WTC11 (cell line): ENCODE measurements around the gene XAB2.

Experiments
- ZNF281 ChIP-seq: sonication (generic); formaldehyde crosslinking; IDR thresholded peaks from 2 replicates; pipeline ENCODE4 v1.8.0; 2023; ENCODE audit warnings: mild to moderate bottlenecking, missing genetic modification reagents
- TF ChIP-seq, protein P1 (sequence below): fragments of 200-600 bp; IDR thresholded peaks from 2 replicates; pipeline ENCODE4 v1.8.0; 2022; ENCODE audit warnings: antibody characterized with exemption

DNA sequence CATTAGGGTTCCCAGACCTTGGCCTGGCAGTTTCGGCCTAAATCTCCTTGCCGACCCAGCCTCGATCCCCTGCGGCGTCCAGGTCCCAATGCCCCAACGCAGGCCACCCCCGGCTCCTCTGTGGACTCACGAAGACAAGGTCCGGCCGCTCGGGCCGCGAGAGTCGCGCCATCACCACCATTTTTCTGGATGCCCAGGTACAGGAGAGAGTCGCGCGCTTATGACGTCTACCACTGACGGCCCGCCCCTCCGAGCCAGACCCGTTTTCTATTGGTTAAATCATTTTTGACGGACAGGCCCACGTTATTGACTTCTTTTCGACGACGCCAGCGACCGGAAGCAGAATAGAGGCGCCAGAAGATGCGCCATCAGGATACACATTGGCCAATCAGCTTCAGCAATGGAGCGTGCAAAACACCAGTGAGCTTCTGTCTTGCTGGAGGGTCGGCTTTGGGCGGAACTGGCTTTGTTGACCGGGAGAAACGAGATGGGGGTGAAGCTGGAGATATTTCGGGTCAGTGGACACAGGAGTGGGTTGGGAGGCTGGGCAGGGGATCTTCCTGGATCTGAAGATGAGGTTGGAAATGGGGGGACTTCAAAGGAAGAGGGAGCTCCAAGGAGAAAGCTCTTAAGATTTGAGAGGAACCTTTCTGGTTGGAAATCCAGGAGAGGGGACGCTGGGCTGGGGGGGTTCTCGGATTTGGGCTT is at the start of gene XAB2, which contains the start of gene PET100:
- TF ChIP-seq ZNF281 (CRISPR knock-in tag) = no peak
- TF ChIP-seq, protein P1, sequence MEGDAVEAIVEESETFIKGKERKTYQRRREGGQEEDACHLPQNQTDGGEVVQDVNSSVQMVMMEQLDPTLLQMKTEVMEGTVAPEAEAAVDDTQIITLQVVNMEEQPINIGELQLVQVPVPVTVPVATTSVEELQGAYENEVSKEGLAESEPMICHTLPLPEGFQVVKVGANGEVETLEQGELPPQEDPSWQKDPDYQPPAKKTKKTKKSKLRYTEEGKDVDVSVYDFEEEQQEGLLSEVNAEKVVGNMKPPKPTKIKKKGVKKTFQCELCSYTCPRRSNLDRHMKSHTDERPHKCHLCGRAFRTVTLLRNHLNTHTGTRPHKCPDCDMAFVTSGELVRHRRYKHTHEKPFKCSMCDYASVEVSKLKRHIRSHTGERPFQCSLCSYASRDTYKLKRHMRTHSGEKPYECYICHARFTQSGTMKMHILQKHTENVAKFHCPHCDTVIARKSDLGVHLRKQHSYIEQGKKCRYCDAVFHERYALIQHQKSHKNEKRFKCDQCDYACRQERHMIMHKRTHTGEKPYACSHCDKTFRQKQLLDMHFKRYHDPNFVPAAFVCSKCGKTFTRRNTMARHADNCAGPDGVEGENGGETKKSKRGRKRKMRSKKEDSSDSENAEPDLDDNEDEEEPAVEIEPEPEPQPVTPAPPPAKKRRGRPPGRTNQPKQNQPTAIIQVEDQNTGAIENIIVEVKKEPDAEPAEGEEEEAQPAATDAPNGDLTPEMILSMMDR = no peak
